GM13977 (cell line): ENCODE data around the gene ISOC1.

Source experiments
- DNase-seq: peaks from one replicate; pipeline ENCODE4 v3.0.0; 2012; ENCODE audit warnings: low spot score
- CTCF ChIP-seq: IDR thresholded peaks from 2 replicates; pipeline ENCODE4 v1.5.1; 2012; ENCODE audit warnings: mild to moderate bottlenecking, control low read depth; ENCODE audit not compliant: insufficient read depth; ENCODE audit errors: extremely low read depth, missing control alignments
- in situ Hi-C: fragments of 300-500 bp; cut with MboI; formaldehyde crosslinking; loops from one replicate; pipeline ENCODE4 v1.12.0; 2022; ENCODE audit warnings: low sequenced_read_pairs, low pct_unique_long_range_greater_than_20kb, mixed read lengths, inconsistent platforms; ENCODE audit not compliant: unreplicated experiment

ISOC1 gene

GRCh38 chr5:129120158-129120581, 25.6 kb downstream of the ISOC1 start:
- no peak for TF ChIP-seq CTCF
- DNase-seq = no peak
- in situ Hi-C loops = no loop called here

GRCh38 chr5:129122560-129122959, 28.0 kb downstream of the ISOC1 start:
- in situ Hi-C loops = no loop called here
- no peak for TF ChIP-seq CTCF
- DNase-seq = no peak

- no peak for TF ChIP-seq CTCF
- DNase-seq = no peak
- in situ Hi-C loops = loop anchor here (25.0 kb wide), 1 partner anchor 212 kb away; no protein-coding TSS in a partner anchor
Measured at GRCh38 chr5:129124608-129125007, 30.1 kb downstream of the ISOC1 start.

GRCh38 chr5:129125819-129126218, 31.3 kb downstream of the ISOC1 start:
- in situ Hi-C loops = loop anchor here (25.0 kb wide), 1 partner anchor 214 kb away; no protein-coding TSS in a partner anchor
- TF ChIP-seq CTCF = no peak
- DNase-seq = peak; percentile 21

- DNase-seq = no peak
- in situ Hi-C loops = loop anchor here (25.0 kb wide), 1 partner anchor 221 kb away; no protein-coding TSS in a partner anchor
Measured at GRCh38 chr5:129133553-129133952, 39.0 kb downstream of the ISOC1 start.

GRCh38 chr5:129135633-129136032, 41.1 kb downstream of the ISOC1 start:
- no peak for DNase-seq
- TF ChIP-seq CTCF = peak; percentile 26
- in situ Hi-C loops = loop anchor here (25.0 kb wide), 1 partner anchor 223 kb away; no protein-coding TSS in a partner anchor

More at GRCh38 chr5:129133553-129133952, 39.0 kb downstream of the ISOC1 start:
- TF ChIP-seq CTCF = no peak
